Measurements from ENCODE around the gene HTT. TPM values are rescaled to one million over a fixed set of nuclear protein-coding genes. Genes with fewer than 3 reads are reported as not detected.

Gene HTT
- total and polyA plus RNA-seq, 10 of the 15 experiments (the other 5 are each of a cell fraction or from before 2014, with no cell fraction given), result 3.3 to 113 (median 43.3) TPM

DNA sequence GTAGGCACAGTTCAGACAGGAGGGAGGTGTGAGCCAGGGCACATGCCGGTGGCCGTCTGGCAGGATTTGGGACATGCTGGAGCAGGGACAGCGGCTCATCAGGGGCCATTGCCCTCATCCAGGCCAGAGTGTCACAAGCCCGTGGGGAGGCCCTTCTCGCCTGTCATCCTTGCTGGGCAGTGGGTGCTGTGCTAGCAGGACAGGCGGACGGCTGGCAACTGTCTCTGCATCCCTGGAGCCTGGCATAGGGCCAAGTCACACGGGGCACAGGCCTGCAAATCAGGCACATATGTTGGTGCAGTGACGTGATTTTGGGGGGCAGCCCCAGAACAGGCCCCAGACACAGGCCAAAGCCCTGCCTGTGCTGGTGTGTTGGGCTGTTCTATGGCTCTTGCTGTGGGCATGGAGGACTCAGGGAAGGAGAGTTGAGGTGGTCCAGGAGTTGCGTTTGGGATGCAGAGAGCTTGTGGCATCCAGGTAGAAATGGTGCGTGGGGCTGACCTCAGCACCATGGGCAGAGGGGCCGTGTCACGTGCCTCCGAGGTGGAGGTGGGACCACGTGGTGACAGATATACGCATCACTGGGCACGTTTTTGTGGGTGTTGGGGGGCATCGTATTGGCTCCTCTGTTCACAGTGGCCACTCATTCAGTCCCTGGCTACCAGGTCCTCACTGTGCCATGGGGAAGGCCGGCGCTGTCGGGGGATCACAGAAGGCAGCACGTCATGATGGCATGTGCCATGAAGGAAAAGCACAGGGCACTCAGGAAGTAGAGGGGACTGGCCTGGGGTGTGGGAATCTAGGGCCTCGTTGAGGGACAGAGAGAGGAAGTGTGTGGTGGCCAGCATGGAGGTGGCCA is 159.9 kb downstream of the HTT start:
- no peak for DNase-seq (ENCODE audit: low read depth, low spot score)
- FAIRE-seq, result no peak
- Histone ChIP-seq H3K36me3 (ENCODE audit: control insufficient read depth in 2 of 2, insufficient read depth in 2 of 2, low read length in 1 of 2) (peaks cover 23 to 61% of the 10 kb centered on the region in 2 experiments), H3K9ac (ENCODE audit: control insufficient read depth, insufficient read depth, low read length) (no peak overlapping the region), H3K4me2 (ENCODE audit: control insufficient read depth, insufficient read depth) (no peak overlapping the region), H3K79me2 (ENCODE audit: control insufficient read depth, insufficient read depth, low read length) (no peaks in the 10 kb centered on the region), H3K9me3 (replicated peaks; ENCODE audit: control insufficient read depth, insufficient read depth, low read length) (no peaks in the 10 kb centered on the region), H3K4me1 (ENCODE audit: control insufficient read depth, insufficient read depth, low read length) (no peaks in the 10 kb centered on the region), H2AFZ (ENCODE audit: control insufficient read depth, low read depth, low read length) (no peak overlapping the region), H4K20me1 (ENCODE audit: control insufficient read depth, insufficient read depth) (no peaks in the 10 kb centered on the region), H3K27ac (ENCODE audit: control insufficient read depth, insufficient read depth) (no peak overlapping the region), H3K4me3 (no peak overlapping the region), H3K27me3 (replicated peaks in 1 of 2; ENCODE audit: control insufficient read depth in 2 of 2, insufficient read depth in 2 of 2, low read length in 1 of 2) (no peaks in the 10 kb centered on the region)
- intact Hi-C loops (cut with micrococcal nuclease; ENCODE audit: unreplicated experiment), result no loop called here
- TF ChIP-seq SPI1 (IDR thresholded peaks at IDR 0.05; ENCODE audit: borderline replicate concordance, insufficient read depth, low read depth, low read length) (no peak), PAX5 (IDR thresholded peaks at IDR 0.05; ENCODE audit: borderline replicate concordance, low read depth, low read length) (no peak), CHD1 (IDR thresholded peaks at IDR 0.05; ENCODE audit: low read depth, low read length) (no peak), IKZF2 (IDR thresholded peaks at IDR 0.05) (no peak), POLR2A (IDR thresholded peaks at IDR 0.05; ENCODE audit: low read depth, low read length) (peak; percentile 46)
- TF ChIP-seq, protein P1, sequence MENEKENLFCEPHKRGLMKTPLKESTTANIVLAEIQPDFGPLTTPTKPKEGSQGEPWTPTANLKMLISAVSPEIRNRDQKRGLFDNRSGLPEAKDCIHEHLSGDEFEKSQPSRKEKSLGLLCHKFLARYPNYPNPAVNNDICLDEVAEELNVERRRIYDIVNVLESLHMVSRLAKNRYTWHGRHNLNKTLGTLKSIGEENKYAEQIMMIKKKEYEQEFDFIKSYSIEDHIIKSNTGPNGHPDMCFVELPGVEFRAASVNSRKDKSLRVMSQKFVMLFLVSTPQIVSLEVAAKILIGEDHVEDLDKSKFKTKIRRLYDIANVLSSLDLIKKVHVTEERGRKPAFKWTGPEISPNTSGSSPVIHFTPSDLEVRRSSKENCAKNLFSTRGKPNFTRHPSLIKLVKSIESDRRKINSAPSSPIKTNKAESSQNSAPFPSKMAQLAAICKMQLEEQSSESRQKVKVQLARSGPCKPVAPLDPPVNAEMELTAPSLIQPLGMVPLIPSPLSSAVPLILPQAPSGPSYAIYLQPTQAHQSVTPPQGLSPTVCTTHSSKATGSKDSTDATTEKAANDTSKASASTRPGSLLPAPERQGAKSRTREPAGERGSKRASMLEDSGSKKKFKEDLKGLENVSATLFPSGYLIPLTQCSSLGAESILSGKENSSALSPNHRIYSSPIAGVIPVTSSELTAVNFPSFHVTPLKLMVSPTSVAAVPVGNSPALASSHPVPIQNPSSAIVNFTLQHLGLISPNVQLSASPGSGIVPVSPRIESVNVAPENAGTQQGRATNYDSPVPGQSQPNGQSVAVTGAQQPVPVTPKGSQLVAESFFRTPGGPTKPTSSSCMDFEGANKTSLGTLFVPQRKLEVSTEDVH (IDR thresholded peaks at IDR 0.05; ENCODE audit: low read depth, partially characterized antibody), result no peak
- CTCF ChIA-PET, result no interaction called here
- WGBS (ENCODE audit: insufficient coverage, insufficient replicate concordance, low lambda C conversion rate, missing lambda C conversion rate), result 89% methylated on average over 23 of the region's 23 CpGs
- POLR2A ChIA-PET, result no interaction called here
- BruUV-seq (replicated peaks), result no TSS peak
- SMC1A ChIA-PET (ENCODE audit: uncharacterized antibody, unreplicated experiment), result interaction anchor here (1.4 kb wide), 1 partner anchor 89 kb away, joined by 3 read pairs; no protein-coding TSS in a partner anchor
- in situ Hi-C loops (cut with MboI), result no loop called here
- ATAC-seq, result no peak
- RAD21 ChIA-PET (ENCODE audit: unreplicated experiment), result no interaction called here

Measured in GM12878 (cell line).